ENCODE measurements around the gene MFAP5.

DNA sequence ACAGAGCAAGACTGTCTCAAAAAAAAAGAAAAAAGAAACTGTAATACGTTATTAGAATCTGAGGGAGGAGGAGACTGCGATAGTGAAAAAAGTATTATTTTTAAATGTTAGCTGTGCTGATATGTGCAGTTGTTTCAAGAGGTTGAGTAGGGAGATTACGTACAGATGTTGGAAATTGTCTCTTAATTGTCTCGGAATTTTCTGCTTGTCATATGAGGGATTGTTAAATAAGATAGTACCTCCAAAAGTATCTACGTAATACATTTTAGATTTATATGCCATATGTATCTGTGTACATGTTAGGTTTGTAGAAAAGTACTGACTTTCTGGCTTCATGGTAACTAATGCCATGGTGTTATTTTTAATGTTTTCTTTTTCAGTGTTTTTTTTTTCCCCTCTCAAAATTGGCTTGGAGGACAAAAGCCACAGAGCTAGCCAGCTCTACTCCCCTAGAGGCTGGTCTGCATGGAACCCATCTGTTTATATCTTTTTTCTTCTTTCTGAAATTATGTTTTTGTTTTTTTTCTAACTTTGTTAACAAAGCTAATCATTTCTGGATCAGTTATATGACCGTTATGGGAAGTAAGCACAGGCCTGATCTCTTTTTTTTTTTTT, 38.5 kb upstream of the MFAP5 start:
- TF ChIP-seq, protein P1, sequence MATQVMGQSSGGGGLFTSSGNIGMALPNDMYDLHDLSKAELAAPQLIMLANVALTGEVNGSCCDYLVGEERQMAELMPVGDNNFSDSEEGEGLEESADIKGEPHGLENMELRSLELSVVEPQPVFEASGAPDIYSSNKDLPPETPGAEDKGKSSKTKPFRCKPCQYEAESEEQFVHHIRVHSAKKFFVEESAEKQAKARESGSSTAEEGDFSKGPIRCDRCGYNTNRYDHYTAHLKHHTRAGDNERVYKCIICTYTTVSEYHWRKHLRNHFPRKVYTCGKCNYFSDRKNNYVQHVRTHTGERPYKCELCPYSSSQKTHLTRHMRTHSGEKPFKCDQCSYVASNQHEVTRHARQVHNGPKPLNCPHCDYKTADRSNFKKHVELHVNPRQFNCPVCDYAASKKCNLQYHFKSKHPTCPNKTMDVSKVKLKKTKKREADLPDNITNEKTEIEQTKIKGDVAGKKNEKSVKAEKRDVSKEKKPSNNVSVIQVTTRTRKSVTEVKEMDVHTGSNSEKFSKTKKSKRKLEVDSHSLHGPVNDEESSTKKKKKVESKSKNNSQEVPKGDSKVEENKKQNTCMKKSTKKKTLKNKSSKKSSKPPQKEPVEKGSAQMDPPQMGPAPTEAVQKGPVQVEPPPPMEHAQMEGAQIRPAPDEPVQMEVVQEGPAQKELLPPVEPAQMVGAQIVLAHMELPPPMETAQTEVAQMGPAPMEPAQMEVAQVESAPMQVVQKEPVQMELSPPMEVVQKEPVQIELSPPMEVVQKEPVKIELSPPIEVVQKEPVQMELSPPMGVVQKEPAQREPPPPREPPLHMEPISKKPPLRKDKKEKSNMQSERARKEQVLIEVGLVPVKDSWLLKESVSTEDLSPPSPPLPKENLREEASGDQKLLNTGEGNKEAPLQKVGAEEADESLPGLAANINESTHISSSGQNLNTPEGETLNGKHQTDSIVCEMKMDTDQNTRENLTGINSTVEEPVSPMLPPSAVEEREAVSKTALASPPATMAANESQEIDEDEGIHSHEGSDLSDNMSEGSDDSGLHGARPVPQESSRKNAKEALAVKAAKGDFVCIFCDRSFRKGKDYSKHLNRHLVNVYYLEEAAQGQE (IDR thresholded peaks at IDR 0.05; ENCODE audit: low read depth, low read length): no peak
- TF ChIP-seq EZH2phosphoT487 (IDR thresholded peaks at IDR 0.05; ENCODE audit: borderline replicate concordance, low read depth): no peak
- TF ChIP-seq, protein P2, sequence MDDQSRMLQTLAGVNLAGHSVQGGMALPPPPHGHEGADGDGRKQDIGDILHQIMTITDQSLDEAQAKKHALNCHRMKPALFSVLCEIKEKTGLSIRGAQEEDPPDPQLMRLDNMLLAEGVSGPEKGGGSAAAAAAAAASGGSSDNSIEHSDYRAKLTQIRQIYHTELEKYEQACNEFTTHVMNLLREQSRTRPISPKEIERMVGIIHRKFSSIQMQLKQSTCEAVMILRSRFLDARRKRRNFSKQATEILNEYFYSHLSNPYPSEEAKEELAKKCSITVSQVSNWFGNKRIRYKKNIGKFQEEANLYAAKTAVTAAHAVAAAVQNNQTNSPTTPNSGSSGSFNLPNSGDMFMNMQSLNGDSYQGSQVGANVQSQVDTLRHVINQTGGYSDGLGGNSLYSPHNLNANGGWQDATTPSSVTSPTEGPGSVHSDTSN (IDR thresholded peaks at IDR 0.05): no peak
- TF ChIP-seq, protein P3, sequence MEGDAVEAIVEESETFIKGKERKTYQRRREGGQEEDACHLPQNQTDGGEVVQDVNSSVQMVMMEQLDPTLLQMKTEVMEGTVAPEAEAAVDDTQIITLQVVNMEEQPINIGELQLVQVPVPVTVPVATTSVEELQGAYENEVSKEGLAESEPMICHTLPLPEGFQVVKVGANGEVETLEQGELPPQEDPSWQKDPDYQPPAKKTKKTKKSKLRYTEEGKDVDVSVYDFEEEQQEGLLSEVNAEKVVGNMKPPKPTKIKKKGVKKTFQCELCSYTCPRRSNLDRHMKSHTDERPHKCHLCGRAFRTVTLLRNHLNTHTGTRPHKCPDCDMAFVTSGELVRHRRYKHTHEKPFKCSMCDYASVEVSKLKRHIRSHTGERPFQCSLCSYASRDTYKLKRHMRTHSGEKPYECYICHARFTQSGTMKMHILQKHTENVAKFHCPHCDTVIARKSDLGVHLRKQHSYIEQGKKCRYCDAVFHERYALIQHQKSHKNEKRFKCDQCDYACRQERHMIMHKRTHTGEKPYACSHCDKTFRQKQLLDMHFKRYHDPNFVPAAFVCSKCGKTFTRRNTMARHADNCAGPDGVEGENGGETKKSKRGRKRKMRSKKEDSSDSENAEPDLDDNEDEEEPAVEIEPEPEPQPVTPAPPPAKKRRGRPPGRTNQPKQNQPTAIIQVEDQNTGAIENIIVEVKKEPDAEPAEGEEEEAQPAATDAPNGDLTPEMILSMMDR (IDR thresholded peaks at IDR 0.05): no peak
- TF ChIP-seq, protein P4, sequence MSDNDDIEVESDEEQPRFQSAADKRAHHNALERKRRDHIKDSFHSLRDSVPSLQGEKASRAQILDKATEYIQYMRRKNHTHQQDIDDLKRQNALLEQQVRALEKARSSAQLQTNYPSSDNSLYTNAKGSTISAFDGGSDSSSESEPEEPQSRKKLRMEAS (IDR thresholded peaks at IDR 0.05; ENCODE audit: low read depth): no peak
- no peak for TF ChIP-seq FOXJ3 (CRISPR knock-in tag; IDR thresholded peaks at IDR 0.05)
- no peak for TF ChIP-seq POLR2AphosphoS5 (IDR thresholded peaks at IDR 0.05; ENCODE audit: low read depth, low read length)
- TF ChIP-seq RAD21 (IDR thresholded peaks at IDR 0.05; ENCODE audit: low read length): no peak
- TF ChIP-seq GABPA (IDR thresholded peaks at IDR 0.05; ENCODE audit: low read depth): no peak
- no peak for TF ChIP-seq EP300 (IDR thresholded peaks at IDR 0.05; ENCODE audit: borderline replicate concordance in 1 of 2, low read depth in 1 of 2, low read length in 1 of 2)
